T-helper 1 cell treated with Interleukin-12 subunit alpha and Interleukin-12 subunit beta and Interleukin-4 antibody, amounts not matched to agents 30 ng/mL and 1 ng/mL, for 36 hours (primary cell): Measurements from ENCODE around the gene UPK3A. TPM values are rescaled to one million over a fixed set of nuclear protein-coding genes. Genes with fewer than 3 reads are reported as not detected.
"Not testable (repeated sequence)": the region's sequence is repeated elsewhere in the genome, so short reads cannot be mapped to it uniquely, and the experiment has no call there.

ENCODE experiments used
- intact Hi-C: fragments of 100-400 bp; cut with micrococcal nuclease; formaldehyde crosslinking; loops from one replicate; pipeline ENCODE4 v1.15.1; 2024
- total RNA-seq: library from RNA; stranded (reverse); gene quantifications from 2 replicates; pipeline ENCODE4 v1.2.3, GENCODE V29; 2022

The UPK3A gene
- total RNA-seq, 1 donor from 2014 or later, result not detected

GRCh38 chr22:45278125-45278524 is 6.6 kb upstream of the UPK3A start:
- intact Hi-C loops, result no loop called here

- intact Hi-C loops, result no loop called here
These were observed 4.2 kb upstream of the UPK3A start for GRCh38 chr22:45280587-45280980.

- intact Hi-C loops, result no loop called here
These were observed 3.7 kb upstream of the UPK3A start for GRCh38 chr22:45281010-45281409.

GRCh38 chr22:45285263-45286058 is 712 bp downstream of the UPK3A start:
- intact Hi-C loops, result loop anchor here (2.0 kb wide), 1 partner anchor 17 kb away; no protein-coding TSS in a partner anchor

GRCh38 chr22:45286854-45287551 is 2.3 kb downstream of the UPK3A start:
- intact Hi-C loops, result no loop called here

GRCh38 chr22:45290410-45290936 is 5.7 kb downstream of the UPK3A start:
- intact Hi-C loops, result no loop called here

- intact Hi-C loops, result no loop called here
These were observed 6.5 kb downstream of the UPK3A start for GRCh38 chr22:45291061-45291930.

GRCh38 chr22:45291931-45292290 is 7.2 kb downstream of the UPK3A start:
- intact Hi-C loops, result no loop called here

GRCh38 chr22:45292731-45293442 is 8.1 kb downstream of the UPK3A start:
- intact Hi-C loops, result no loop called here

GRCh38 chr22:45294030-45294429 is 9.3 kb downstream of the UPK3A start:
- intact Hi-C loops, result no loop called here

GRCh38 chr22:45295004-45295403 is 10.3 kb downstream of the UPK3A start:
- intact Hi-C loops, result not testable (repeated sequence)

- intact Hi-C loops, result no loop called here
These were observed 10.7 kb downstream of the UPK3A start for GRCh38 chr22:45295492-45295891.

GRCh38 chr22:45296628-45297297 is 12.0 kb downstream of the UPK3A start:
- intact Hi-C loops, result no loop called here

- intact Hi-C loops, result no loop called here
These were observed 14.3 kb downstream of the UPK3A start for GRCh38 chr22:45298934-45299505.

GRCh38 chr22:45302751-45303150 is 18.0 kb downstream of the UPK3A start:
- intact Hi-C loops, result no loop called here

- intact Hi-C loops, result no loop called here
These were observed 18.4 kb downstream of the UPK3A start for GRCh38 chr22:45303181-45303580.

GRCh38 chr22:45304971-45305370 is 20.2 kb downstream of the UPK3A start:
- intact Hi-C loops, result no loop called here

- intact Hi-C loops, result no loop called here
These were observed 20.8 kb downstream of the UPK3A start for GRCh38 chr22:45305456-45306075.

GRCh38 chr22:45306139-45306538 is 21.4 kb downstream of the UPK3A start:
- intact Hi-C loops, result no loop called here
